Activated B cell treated with CpG ODN at 0.5 μM for 24 hours (primary cell): ENCODE data around the gene DOCK2. TPM values are rescaled to one million over a fixed set of nuclear protein-coding genes. Genes with fewer than 3 reads are reported as not detected.

Experiments used
- ATAC-seq: fragments of 200-7000 bp; cut with Tn5 transposase; one replicate; pipeline ENCODE4 v1.10.0; 2021; ENCODE audit warnings: low read depth, mild to moderate bottlenecking, moderate library complexity
- CTCF ChIA-PET: fragments of 350-600 bp; sonication (Branson Sonifier 250); formaldehyde crosslinking; loops from one replicate; lab custom pipeline; 2021; ENCODE audit warnings: antibody characterized with exemption; lab: Charles Lee
- POLR2A ChIA-PET: fragments of 350-600 bp; sonication (Branson Sonifier 250); formaldehyde crosslinking; loops from one replicate; lab custom pipeline; 2021; ENCODE audit warnings: antibody characterized with exemption; lab: Charles Lee
- DNase-seq: peaks from one replicate; pipeline ENCODE4 v3.0.0; 2022
- H3K27ac Mint-ChIP-seq: one replicate; pipeline ENCODE4 v1.8.0; 2020; ENCODE audit warnings: mixed read lengths
- H3K27me3 Mint-ChIP-seq: one replicate; pipeline ENCODE4 v1.8.0; 2021; ENCODE audit warnings: mixed read lengths
- H3K36me3 Mint-ChIP-seq: one replicate; pipeline ENCODE4 v1.8.0; 2021; ENCODE audit warnings: low read depth, mixed read lengths
- H3K4me1 Mint-ChIP-seq: one replicate; pipeline ENCODE4 v1.8.0; 2021; ENCODE audit warnings: mixed read lengths
- H3K4me3 Mint-ChIP-seq: one replicate; pipeline ENCODE4 v1.8.0; 2020; ENCODE audit warnings: mild to moderate bottlenecking, mixed read lengths
- H3K9me3 Mint-ChIP-seq: one replicate; pipeline ENCODE4 v1.8.0; 2020; ENCODE audit warnings: mixed read lengths
- intact Hi-C: fragments of 100-400 bp; cut with micrococcal nuclease; formaldehyde crosslinking; loops from one replicate; pipeline ENCODE4 v1.15.1; 2024
- total RNA-seq: library from RNA; stranded (reverse); gene quantifications from 2 replicates; pipeline ENCODE4 v1.2.3, GENCODE V29; 2022
- TF ChIP-seq, protein P1 (sequence below): fragments of 200-600 bp; IDR thresholded peaks from one replicate; pipeline ENCODE4 v1.8.0; 2022; ENCODE audit warnings: antibody characterized with exemption, mild to moderate bottlenecking

The DOCK2 gene
- total RNA-seq, 1 donor from 2014 or later = 344 TPM

DNA sequence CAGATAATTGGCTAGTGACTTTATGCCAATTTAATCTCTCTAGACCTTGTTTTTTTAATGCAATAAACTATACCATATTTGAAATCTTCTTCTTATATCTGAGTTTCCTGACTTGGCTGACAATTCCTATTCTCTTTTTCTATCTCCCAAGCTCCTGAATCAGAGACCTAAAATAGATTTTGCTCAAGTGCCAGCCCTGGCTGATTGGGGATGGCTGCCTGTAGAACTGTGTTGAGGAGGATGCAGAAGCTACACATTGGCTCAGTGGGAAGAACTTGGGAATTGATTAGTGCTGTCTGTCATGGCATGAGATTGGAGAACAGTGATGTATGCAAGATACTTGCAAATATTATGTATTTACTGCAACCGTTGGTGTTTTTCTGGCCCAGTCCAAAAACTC is 210.4 kb downstream of the DOCK2 start:
- H3K27me3 Mint-ChIP-seq = no peaks in the 10 kb centered on the region
- TF ChIP-seq, protein P1, sequence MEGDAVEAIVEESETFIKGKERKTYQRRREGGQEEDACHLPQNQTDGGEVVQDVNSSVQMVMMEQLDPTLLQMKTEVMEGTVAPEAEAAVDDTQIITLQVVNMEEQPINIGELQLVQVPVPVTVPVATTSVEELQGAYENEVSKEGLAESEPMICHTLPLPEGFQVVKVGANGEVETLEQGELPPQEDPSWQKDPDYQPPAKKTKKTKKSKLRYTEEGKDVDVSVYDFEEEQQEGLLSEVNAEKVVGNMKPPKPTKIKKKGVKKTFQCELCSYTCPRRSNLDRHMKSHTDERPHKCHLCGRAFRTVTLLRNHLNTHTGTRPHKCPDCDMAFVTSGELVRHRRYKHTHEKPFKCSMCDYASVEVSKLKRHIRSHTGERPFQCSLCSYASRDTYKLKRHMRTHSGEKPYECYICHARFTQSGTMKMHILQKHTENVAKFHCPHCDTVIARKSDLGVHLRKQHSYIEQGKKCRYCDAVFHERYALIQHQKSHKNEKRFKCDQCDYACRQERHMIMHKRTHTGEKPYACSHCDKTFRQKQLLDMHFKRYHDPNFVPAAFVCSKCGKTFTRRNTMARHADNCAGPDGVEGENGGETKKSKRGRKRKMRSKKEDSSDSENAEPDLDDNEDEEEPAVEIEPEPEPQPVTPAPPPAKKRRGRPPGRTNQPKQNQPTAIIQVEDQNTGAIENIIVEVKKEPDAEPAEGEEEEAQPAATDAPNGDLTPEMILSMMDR = no peak
- ChIA-PET CTCF (no interaction called here), POLR2A (no interaction called here)
- H3K36me3 Mint-ChIP-seq = peaks cover 91% of the 10 kb centered on the region
- H3K4me1 Mint-ChIP-seq = no peaks in the 10 kb centered on the region
- no peak overlapping the region for H3K27ac Mint-ChIP-seq
- no peak for ATAC-seq
- DNase-seq = no peak
- intact Hi-C loops = no loop called here
- peaks cover 20% of the 10 kb centered on the region for H3K9me3 Mint-ChIP-seq
- H3K4me3 Mint-ChIP-seq = no peak overlapping the region

DNA sequence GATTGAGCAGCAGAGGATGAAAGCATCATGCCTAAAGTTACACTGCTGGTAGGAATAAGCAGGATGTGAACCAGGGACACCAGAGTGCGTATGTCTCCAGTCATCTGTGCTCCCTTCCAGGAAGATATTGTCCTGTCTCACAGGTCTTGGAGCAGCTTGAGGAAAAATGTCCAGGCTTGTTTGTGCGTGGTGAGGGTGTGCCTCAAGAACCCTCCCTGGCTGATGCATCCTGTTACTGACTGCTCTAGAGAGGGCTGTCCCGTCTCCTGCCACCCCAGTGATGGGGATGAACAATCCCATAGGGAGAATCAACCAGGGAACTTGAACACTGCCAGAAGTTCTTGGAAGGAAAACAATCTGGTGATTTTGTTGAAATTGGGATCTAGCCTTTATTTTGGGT is 211.2 kb downstream of the DOCK2 start:
- intact Hi-C loops = no loop called here
- Mint-ChIP-seq H3K4me3 (no peak overlapping the region), H3K9me3 (peaks cover 20% of the 10 kb centered on the region), H3K27ac (no peak overlapping the region), H3K36me3 (peaks cover 92% of the 10 kb centered on the region), H3K27me3 (no peaks in the 10 kb centered on the region), H3K4me1 (no peaks in the 10 kb centered on the region)
- ChIA-PET CTCF (no interaction called here), POLR2A (no interaction called here)
- DNase-seq (no peak), ATAC-seq (no peak)
- TF ChIP-seq, protein P1 = no peak

DNA sequence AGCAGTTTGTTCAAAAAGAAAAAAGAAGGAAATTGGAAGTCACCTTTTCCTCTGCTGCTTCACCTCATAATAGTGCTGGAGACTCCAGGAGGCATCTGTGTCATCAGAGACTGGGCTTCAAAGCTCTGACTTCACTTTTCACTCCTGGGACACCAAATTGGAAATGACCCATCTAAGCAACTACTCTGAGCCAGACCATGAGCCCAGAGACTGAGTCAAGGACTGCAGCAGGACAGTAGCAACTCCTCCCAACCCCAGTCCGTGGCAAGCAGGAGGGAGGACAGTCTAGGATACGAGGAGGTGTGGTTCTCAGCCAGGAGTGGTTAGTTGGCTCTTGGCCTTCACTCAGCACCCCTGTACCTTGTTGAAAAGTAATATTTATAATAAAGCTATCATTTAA is 211.7 kb downstream of the DOCK2 start:
- no peaks in the 10 kb centered on the region for H3K4me1 Mint-ChIP-seq
- H3K27ac Mint-ChIP-seq = no peak overlapping the region
- POLR2A ChIA-PET = no interaction called here
- peaks cover 92% of the 10 kb centered on the region for H3K36me3 Mint-ChIP-seq
- TF ChIP-seq, protein P1 = no peak
- CTCF ChIA-PET = no interaction called here
- peaks cover 20% of the 10 kb centered on the region for H3K9me3 Mint-ChIP-seq
- H3K27me3 Mint-ChIP-seq = no peaks in the 10 kb centered on the region
- intact Hi-C loops = no loop called here
- DNase-seq (no peak), ATAC-seq (no peak)
- H3K4me3 Mint-ChIP-seq = no peak overlapping the region

DNA sequence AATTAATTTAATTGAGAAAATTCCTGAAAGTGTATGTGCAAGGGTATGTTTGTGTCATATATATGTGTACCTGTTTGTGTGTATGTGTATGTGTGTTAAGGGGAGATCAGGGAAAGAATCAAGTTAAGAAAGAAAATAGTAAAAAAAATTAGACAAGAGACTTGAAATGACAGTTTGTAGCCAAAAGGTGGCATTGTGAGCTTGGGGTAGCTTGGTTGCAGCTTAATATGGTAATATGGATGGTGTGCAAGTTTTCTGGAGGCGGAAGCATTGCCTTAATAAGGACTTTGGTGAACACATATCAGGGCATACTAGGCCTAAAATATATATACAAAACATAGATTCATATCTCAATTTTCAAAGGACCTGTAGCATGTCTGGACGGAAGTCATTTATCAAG is 213.3 kb downstream of the DOCK2 start:
- Mint-ChIP-seq H3K4me3 (no peak overlapping the region), H3K9me3 (peaks cover 20% of the 10 kb centered on the region), H3K4me1 (no peaks in the 10 kb centered on the region), H3K27ac (no peak overlapping the region), H3K36me3 (peaks cover 91% of the 10 kb centered on the region), H3K27me3 (no peaks in the 10 kb centered on the region)
- POLR2A ChIA-PET = no interaction called here
- TF ChIP-seq, protein P1 = no peak
- DNase-seq = no peak
- CTCF ChIA-PET = interaction anchor here (1.0 kb wide), 1 partner anchor 9 kb away, joined by 3 read pairs; no protein-coding TSS in a partner anchor
- intact Hi-C loops = no loop called here
- no peak for ATAC-seq

DNA sequence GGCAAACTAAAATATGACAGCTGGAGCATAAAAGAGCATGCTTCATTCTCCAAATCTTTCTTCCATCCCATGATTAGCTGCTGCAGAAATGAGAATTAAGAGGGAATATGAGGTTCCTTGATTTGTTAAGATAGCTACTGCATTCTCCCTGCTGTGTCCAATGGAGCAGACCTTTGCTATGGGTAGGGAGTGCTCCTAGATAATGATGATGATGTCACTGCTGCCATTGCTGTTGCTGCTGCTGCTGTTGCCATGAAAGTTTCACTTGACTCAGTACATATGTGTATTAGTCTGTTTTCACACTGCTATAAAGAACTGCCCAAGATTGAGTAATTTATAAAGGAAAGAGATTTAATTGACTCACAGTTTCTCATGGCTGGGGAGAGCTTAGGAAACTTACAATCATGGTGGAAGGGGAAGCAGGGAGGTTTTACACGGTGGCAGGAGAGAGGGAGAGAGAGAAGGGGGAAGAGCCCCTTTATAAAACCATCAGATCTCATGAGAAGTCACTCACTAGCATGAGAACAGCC is 214.3 kb downstream of the DOCK2 start:
- H3K4me1 Mint-ChIP-seq = no peaks in the 10 kb centered on the region
- H3K36me3 Mint-ChIP-seq = peaks cover 93% of the 10 kb centered on the region
- ChIA-PET POLR2A (no interaction called here), CTCF (no interaction called here)
- peaks cover 20% of the 10 kb centered on the region for H3K9me3 Mint-ChIP-seq
- H3K27ac Mint-ChIP-seq = no peak overlapping the region
- H3K27me3 Mint-ChIP-seq = no peaks in the 10 kb centered on the region
- intact Hi-C loops = no loop called here
- TF ChIP-seq, protein P1 = no peak
- H3K4me3 Mint-ChIP-seq = no peak overlapping the region
- DNase-seq = no peak
- ATAC-seq = no peak
